NCI-H510A (cell line): ENCODE data around the gene AKNAD1.
A peak's percentile ranks its signal among the peaks of the same experiment; 100 is the strongest.

Source experiments
- DNase-seq: peaks from one replicate; lab custom pipeline; 2025; lab: John Stamatoyannopoulos, UW

Gene AKNAD1

DNA sequence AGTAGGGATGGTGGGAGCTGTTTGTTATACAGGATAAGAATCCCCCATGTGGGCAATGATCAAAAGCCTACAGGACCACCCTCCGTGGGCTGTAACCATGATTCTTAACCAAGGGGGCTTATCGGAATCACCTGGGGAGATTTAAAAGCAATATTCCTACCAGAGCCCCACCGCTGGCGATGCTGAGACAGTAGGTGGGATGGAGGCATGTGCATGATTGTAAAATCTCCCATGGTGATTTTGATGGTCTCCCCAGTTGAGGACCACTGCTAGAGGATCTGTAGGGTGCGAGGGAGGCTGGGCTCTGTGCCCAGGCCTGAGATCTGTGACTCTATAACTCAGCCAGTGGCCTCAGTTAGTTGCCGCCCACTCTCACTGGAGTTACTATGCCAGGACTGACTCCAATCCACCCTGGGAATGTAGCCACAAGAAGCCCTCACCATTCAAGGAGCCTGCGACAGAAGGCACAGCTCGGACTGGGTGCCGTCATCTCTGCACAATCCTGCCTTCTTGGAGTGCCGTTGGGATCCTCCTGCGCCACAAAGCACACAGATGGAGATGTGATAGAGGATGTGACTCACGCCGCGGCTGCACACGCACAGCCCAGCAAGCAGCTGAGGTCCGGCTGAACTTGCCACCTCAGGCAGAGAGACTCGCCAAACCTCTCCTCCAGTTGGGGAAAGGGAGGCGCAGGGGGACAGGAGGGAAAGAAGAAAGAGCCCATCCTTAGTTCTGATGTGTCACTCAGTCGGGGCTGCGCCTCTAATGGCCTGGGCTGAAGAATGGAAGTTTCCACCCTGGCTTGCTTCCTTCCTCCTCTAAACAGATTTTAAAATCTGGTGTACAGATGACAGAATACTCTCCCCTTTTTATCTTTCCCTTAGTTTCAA, 26.5 kb downstream of the AKNAD1 start:
- DNase-seq, result no peak

GRCh38 chr1:108829498-108829916, 27.4 kb downstream of the AKNAD1 start:
- no peak for DNase-seq

DNA sequence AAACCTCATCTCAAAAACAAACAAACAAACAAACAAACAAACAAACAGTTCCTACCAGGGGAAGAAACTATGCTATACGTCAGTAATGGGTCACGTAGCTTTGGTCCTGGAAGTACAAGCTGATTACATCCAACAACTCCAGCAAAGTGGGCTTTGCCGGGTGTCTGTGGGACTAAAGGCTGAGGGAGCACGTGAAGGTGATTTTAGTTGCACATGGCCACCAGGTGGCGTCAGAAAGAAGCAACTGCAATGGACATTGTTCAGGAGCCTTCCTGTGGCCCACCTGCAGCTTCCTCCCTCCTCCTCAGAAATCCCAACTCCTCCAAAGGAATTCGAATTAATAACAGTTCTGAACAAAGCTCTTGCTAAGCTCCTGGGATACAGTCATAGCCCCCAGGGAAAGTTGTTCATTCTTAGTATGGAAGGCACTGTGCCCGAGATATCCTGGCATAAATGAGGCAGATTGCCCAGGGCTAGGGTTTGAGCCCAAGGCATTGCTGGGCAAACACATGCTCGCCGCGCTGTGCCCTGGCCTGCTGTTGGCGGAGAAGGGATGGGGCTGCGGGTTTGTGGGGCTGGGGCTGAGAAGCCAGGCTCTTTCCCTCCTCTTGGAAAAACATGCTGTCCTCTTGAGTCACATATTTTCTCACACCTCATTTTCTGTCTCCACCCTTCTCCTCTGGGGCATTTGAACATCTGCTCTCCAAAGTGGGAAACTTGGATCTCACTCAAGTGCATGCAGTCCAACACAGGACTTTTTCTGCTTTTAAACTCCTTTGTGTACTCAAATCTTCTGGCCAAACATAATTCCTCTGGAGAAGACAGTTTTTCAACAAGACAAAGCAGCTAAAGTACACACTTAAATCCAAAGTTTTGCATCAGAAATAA, 28.6 kb downstream of the AKNAD1 start:
- peak; percentile 48 for DNase-seq

DNA sequence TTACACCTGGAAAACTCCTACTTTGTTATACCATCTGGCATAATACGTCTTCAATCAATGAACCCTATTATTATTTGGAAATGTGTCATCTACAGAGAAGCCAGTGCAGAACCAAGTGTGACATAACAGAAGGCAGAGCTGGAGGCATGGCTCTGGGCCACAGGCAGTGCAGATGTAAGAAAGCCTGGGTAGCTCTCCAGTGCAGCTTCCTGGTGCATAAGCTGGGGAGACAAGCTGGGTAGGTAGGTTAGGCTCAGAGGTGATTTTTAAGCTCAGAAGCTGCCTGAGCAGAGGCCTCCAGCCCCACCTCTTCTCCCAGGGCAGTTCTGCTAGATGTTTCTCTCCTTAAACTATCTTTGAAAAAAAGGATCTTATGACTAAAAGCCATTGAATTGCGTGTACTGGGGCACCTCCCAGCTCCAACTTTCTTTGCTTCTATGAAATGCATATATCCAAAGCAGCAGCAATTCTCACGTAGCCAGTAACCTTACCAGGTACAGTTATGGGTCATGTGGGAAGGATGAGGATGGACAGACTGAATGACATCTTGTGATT, 30.7 kb downstream of the AKNAD1 start:
- no peak for DNase-seq

DNA sequence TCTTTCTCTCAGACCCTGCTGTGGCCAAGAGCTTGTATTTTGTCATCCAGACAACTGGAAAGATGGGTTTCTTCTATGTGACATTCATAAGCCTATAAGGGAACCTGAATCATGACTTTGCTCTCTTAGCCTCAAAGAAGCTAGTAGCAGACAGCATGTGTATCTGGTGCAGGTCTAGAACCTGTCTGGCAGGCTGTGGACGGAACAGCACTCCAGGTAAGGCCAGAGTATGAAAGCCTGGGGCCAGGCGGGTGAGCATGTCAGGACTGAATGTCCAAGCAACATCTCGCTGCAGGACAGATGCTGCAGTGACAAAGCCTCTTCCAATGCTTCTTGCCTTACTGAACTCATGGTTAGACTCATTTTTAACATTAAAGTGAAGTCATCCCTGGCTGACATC, 32.8 kb downstream of the AKNAD1 start:
- no peak for DNase-seq

DNA sequence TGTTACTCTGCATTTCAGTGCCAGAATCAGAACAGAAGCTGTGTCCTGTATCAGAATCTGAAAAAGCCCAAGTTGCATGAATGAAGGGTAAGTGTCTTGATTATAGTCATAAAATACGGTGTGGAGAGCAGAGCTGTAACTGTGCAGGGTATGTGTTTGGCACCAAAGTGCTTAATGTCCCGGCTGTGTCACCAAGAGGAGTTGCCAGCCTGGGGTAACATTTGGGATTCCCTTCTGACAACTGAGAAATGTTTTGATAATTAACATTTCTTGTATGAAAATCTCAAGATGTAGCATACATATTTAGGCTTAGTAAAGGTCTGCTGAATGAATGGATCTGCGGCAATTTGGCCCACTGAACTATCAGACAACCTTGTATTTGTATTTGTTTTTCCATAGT, 33.3 kb downstream of the AKNAD1 start:
- DNase-seq, result no peak

GRCh38 chr1:108819878-108820277, 37.0 kb downstream of the AKNAD1 start:
- DNase-seq, result no peak

GRCh38 chr1:108817811-108818210, 39.1 kb downstream of the AKNAD1 start:
- no peak for DNase-seq

DNA sequence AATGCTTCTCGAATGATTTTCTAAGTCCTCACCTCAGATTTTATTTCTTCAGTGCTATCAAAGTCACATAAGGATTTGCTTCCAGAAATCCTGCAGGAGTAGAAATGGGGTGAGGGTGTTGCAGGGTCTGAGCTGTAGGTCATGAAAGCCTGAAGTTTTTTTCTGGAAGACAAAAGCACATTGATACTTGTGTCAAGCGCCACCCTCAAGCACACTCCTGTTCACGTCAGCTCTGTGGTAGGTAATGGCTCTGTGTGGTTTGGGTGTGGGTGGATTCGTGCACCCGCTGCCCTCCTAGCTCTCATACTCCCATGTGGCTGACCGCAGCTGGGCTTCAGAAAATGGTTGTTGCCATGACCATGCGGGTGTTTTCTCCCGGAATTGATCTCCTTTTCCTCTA, 39.9 kb downstream of the AKNAD1 start:
- DNase-seq, result no peak

- DNase-seq, result no peak
Measured at GRCh38 chr1:108816049-108816893, 40.6 kb downstream of the AKNAD1 start.

DNA sequence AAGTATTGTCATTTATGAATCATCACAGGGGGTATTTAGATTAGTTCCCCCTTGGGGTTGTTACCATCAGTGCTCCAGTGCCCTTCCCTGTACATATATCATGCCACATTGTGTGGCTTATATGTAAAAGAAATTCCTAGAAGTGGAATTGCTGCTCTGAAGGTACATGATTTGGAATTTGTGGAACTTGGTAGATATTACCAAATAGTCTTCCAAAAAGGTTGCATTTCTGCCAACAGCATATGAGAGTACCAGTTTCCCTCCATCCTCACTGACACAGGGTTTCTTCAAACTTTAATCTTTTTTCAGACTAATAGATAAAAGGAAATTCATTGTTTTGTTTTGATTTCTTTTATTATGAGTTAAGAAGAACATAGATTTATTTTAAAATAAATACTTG, 41.3 kb downstream of the AKNAD1 start:
- DNase-seq, result no peak

GRCh38 chr1:108814343-108815125, 42.4 kb downstream of the AKNAD1 start:
- no peak for DNase-seq

GRCh38 chr1:108813326-108813725, 43.6 kb downstream of the AKNAD1 start:
- DNase-seq, result no peak

DNA sequence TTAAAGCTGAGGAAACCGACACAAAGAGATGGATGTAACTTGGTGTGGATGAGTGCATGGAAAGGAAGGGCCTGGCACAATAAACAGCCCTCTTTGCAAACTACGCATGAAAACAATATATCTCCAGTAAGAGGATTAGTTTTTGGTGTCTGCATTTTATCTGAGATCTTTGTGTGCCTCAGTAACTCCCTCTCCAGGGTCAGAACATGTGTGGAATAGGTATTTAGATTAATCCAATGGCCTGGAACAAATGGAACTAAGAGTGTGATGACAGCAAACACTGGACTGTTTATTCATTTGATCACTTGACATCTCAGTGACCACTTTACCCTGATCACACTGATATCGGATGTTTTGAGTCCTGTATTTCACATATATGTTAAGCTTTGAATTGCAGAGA, 45.3 kb downstream of the AKNAD1 start:
- no peak for DNase-seq

- no peak for DNase-seq
Measured at GRCh38 chr1:108808438-108808837, 48.5 kb downstream of the AKNAD1 start.

GRCh38 chr1:108803548-108803947, 53.3 kb downstream of the AKNAD1 start:
- DNase-seq, result no peak

GRCh38 chr1:108801101-108801500, 55.8 kb downstream of the AKNAD1 start:
- no peak for DNase-seq

- DNase-seq, result no peak
Measured at GRCh38 chr1:108799001-108799400, 57.9 kb downstream of the AKNAD1 start.

DNA sequence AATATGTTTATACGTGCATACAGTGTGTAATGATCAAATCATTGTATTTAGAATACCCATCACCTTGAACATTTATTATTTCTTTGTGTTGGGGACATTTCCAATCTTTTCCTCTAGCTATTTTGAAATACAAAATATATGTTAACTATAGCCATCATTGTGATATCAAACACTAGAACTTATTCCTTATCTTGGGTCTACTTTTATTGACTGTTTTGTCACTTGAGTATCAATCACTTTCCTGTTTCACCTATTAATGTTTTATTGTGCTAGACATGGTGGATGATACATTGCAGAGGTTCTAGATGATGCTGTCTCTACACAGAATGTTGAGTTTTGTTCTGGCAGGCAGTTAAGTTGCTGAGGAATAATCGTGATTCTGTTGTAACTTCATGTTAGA, 64.5 kb downstream of the AKNAD1 start:
- no peak for DNase-seq

- no peak for DNase-seq
Measured at GRCh38 chr1:108791790-108792189, 65.1 kb downstream of the AKNAD1 start.

GRCh38 chr1:108785880-108786279, 71.0 kb downstream of the AKNAD1 start:
- DNase-seq, result no peak
